Measurements from ENCODE around the gene NARF.
A peak's percentile ranks its signal among the peaks of the same experiment; 100 is the strongest.

Gene NARF

DNA sequence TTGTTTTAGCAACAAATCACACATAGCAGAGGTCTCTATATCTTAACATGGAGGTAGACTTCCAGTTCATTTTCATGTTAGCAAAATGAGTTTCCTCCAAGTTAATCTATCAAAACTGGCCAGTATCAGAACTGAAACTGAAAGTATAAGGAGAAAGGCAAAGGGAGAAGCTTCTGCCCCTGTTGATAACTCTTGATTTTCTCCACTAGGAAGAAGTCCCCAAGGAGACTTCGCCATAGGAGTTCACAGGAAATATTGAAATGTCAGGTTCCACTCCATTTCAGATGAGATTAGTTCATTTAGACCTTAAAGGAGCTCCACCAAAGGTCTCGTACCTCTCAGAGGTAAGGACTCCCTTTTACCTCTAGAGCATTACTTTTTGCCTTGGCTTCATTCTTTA is 39.0 kb upstream of the NARF start:
- H3K27ac ChIP-seq (ENCODE audit: low read depth, low read length) = no peak overlapping the region
- peaks cover 6% of the 10 kb centered on the region for H3K79me1 ChIP-seq (ENCODE audit: low read length)
- peaks cover 0 to 6% of the 10 kb centered on the region in 2 experiments for H3K36me3 ChIP-seq (ENCODE audit: control insufficient read depth in 1 of 2, insufficient read depth in 2 of 2, low read length in 2 of 2)
- H3K9me3 ChIP-seq (ENCODE audit: insufficient read depth, low read depth, low read length) = peaks cover 5% of the 10 kb centered on the region
- H3K79me2 ChIP-seq (ENCODE audit: control insufficient read depth, insufficient read depth, low read length, poor library complexity) = peaks cover 3% of the 10 kb centered on the region
- peaks cover 3 to 4% of the 10 kb centered on the region in 2 experiments for H3K4me1 ChIP-seq (ENCODE audit: control insufficient read depth in 1 of 2, insufficient read depth in 2 of 2, low read length in 2 of 2)
- H3K14ac ChIP-seq (ENCODE audit: low read length) = no peak overlapping the region
- no peak overlapping the region for H3K9ac ChIP-seq (ENCODE audit: low read length)
- no peak overlapping the region for H3K4ac ChIP-seq (ENCODE audit: low read depth, low read length)
- H4K12ac ChIP-seq (ENCODE audit: low read depth, low read length) = no peak overlapping the region
- H2BK12ac ChIP-seq (ENCODE audit: low read length) = no peak overlapping the region
- no peak overlapping the region for H3K23ac ChIP-seq (ENCODE audit: low read length)
- H2AFZ ChIP-seq (ENCODE audit: insufficient read depth, low read length, poor library complexity) = no peak overlapping the region
- H4K8ac ChIP-seq (ENCODE audit: low read depth, low read length) = no peak overlapping the region
- no peak overlapping the region for H3K18ac ChIP-seq (ENCODE audit: low read length)
- WGBS (ENCODE audit: extremely low coverage, insufficient coverage, insufficient read length) = no CpG with 5 or more reads among the region's 2 CpGs
- DNase-seq = no peak
- H3K4me2 ChIP-seq (ENCODE audit: low read length) = no peak overlapping the region
- no peak overlapping the region for H3K4me3 ChIP-seq (ENCODE audit: low read depth, low read length)
- no peak overlapping the region for H2BK5ac ChIP-seq (ENCODE audit: low read depth, low read length, poor library complexity)
- no peaks in the 10 kb centered on the region for H3K27me3 ChIP-seq (ENCODE audit: insufficient read depth, low read length)
- H2BK120ac ChIP-seq (ENCODE audit: insufficient read depth, low read length, poor library complexity) = no peak overlapping the region
- no peak overlapping the region for H2AK5ac ChIP-seq (ENCODE audit: low read length)
- no peak overlapping the region for H4K91ac ChIP-seq (ENCODE audit: low read depth, low read length)

DNA sequence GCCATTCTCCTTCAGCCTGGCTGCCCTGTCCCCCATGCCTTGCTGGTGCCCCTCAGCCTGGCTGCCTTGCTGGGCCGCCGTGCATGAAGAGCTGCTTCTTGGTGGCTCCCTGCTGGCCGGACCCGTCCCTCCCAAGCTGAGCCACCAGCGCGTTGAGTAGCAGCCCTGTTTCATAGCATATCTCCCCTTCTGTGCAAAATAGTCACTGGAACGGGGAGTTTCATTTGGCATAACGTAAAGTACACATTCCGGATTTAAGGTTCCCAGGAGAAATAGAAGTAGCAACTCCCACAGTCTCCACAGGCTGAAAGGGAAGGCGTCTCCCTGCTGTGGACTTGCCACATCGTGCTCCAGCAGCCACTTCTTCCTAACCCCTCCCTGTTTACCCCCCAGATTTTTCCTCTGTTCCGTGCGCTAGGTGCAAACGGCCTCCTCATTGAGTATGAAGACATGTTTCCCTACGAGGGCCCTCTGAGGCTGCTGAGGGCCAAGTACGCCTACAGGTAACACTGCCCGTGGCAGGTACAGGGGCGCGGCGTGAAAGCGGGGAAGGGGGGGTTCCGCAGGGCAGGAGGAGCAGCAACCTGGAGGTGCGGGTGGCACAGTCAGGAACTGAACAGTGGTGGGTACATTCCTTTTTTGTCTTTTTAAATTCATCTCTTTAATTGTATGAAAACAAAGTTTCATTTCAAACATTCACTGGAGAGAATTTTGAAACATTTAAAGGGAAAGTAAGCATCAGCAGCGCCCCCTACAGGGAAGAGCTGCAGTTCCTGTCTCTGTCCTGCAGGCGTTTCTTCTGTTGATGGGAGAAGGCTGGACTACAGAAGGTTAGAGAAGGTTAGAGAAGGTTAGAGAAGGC is 34.3 kb upstream of the NARF start:
- peak; percentile 36 to 64 for DNase-seq
- Histone ChIP-seq H2AFZ (ENCODE audit: insufficient read depth, low read length, poor library complexity) (no peak overlapping the region), H3K36me3 (ENCODE audit: control insufficient read depth in 1 of 2, insufficient read depth in 2 of 2, low read length in 2 of 2) (peaks cover 0 to 6% of the 10 kb centered on the region in 2 experiments), H2BK12ac (ENCODE audit: low read length) (no peak overlapping the region), H3K4me2 (ENCODE audit: low read length) (no peak overlapping the region), H4K8ac (ENCODE audit: low read depth, low read length) (no peak overlapping the region), H3K27me3 (ENCODE audit: insufficient read depth, low read length) (no peaks in the 10 kb centered on the region), H2BK120ac (ENCODE audit: insufficient read depth, low read length, poor library complexity) (no peak overlapping the region), H3K9me3 (ENCODE audit: insufficient read depth, low read depth, low read length) (peaks cover 5% of the 10 kb centered on the region), H4K91ac (ENCODE audit: low read depth, low read length) (no peak overlapping the region), H3K4me1 (ENCODE audit: control insufficient read depth in 1 of 2, insufficient read depth in 2 of 2, low read length in 2 of 2) (no peaks in the 10 kb centered on the region), H3K23ac (ENCODE audit: low read length) (no peak overlapping the region), H3K79me1 (ENCODE audit: low read length) (no peaks in the 10 kb centered on the region), H4K12ac (ENCODE audit: low read depth, low read length) (no peak overlapping the region), H3K4me3 (ENCODE audit: low read depth, low read length) (no peak overlapping the region), H3K18ac (ENCODE audit: low read length) (no peak overlapping the region), H2AK5ac (ENCODE audit: low read length) (no peak overlapping the region), H3K27ac (ENCODE audit: low read depth, low read length) (no peak overlapping the region), H3K14ac (ENCODE audit: low read length) (no peak overlapping the region), H3K9ac (ENCODE audit: low read length) (no peak overlapping the region), H3K79me2 (ENCODE audit: control insufficient read depth, insufficient read depth, low read length, poor library complexity) (no peaks in the 10 kb centered on the region), H2BK5ac (ENCODE audit: low read depth, low read length, poor library complexity) (no peak overlapping the region), H3K4ac (ENCODE audit: low read depth, low read length) (no peak overlapping the region)
- WGBS (ENCODE audit: extremely low coverage, insufficient coverage, insufficient read length) = no CpG with 5 or more reads among the region's 25 CpGs

GRCh38 chr17:82424863-82425159 is 33.7 kb upstream of the NARF start:
- H2AK5ac ChIP-seq (ENCODE audit: low read length) = no peak overlapping the region
- H3K27me3 ChIP-seq (ENCODE audit: insufficient read depth, low read length) = no peaks in the 10 kb centered on the region
- no peak overlapping the region for H2BK5ac ChIP-seq (ENCODE audit: low read depth, low read length, poor library complexity)
- H3K23ac ChIP-seq (ENCODE audit: low read length) = no peak overlapping the region
- no peaks in the 10 kb centered on the region for H3K79me2 ChIP-seq (ENCODE audit: control insufficient read depth, insufficient read depth, low read length, poor library complexity)
- DNase-seq = no peak
- peaks cover 0 to 6% of the 10 kb centered on the region in 2 experiments for H3K36me3 ChIP-seq (ENCODE audit: control insufficient read depth in 1 of 2, insufficient read depth in 2 of 2, low read length in 2 of 2)
- no peak overlapping the region for H3K4me2 ChIP-seq (ENCODE audit: low read length)
- no peak overlapping the region for H3K18ac ChIP-seq (ENCODE audit: low read length)
- no peak overlapping the region for H3K9ac ChIP-seq (ENCODE audit: low read length)
- no peak overlapping the region for H3K4me3 ChIP-seq (ENCODE audit: low read depth, low read length)
- no peak overlapping the region for H4K91ac ChIP-seq (ENCODE audit: low read depth, low read length)
- H4K8ac ChIP-seq (ENCODE audit: low read depth, low read length) = no peak overlapping the region
- H2AFZ ChIP-seq (ENCODE audit: insufficient read depth, low read length, poor library complexity) = no peak overlapping the region
- H2BK120ac ChIP-seq (ENCODE audit: insufficient read depth, low read length, poor library complexity) = no peak overlapping the region
- no peak overlapping the region for H3K14ac ChIP-seq (ENCODE audit: low read length)
- H3K9me3 ChIP-seq (ENCODE audit: insufficient read depth, low read depth, low read length) = peaks cover 5% of the 10 kb centered on the region
- H3K4me1 ChIP-seq (ENCODE audit: control insufficient read depth in 1 of 2, insufficient read depth in 2 of 2, low read length in 2 of 2) = no peaks in the 10 kb centered on the region
- H3K4ac ChIP-seq (ENCODE audit: low read depth, low read length) = no peak overlapping the region
- no CpG with 5 or more reads among the region's 2 CpGs for WGBS (ENCODE audit: extremely low coverage, insufficient coverage, insufficient read length)
- H3K27ac ChIP-seq (ENCODE audit: low read depth, low read length) = no peak overlapping the region
- H2BK12ac ChIP-seq (ENCODE audit: low read length) = no peak overlapping the region
- no peak overlapping the region for H4K12ac ChIP-seq (ENCODE audit: low read depth, low read length)
- H3K79me1 ChIP-seq (ENCODE audit: low read length) = no peaks in the 10 kb centered on the region

- Histone ChIP-seq H3K4me2 (ENCODE audit: low read length) (no peak overlapping the region), H3K79me1 (ENCODE audit: low read length) (no peaks in the 10 kb centered on the region), H4K91ac (ENCODE audit: low read depth, low read length) (no peak overlapping the region), H3K9ac (ENCODE audit: low read length) (no peak overlapping the region), H3K4me3 (ENCODE audit: low read depth, low read length) (peak overlapping the region; percentile 2), H3K23ac (ENCODE audit: low read length) (no peak overlapping the region), H3K27me3 (ENCODE audit: insufficient read depth, low read length) (no peaks in the 10 kb centered on the region), H3K18ac (ENCODE audit: low read length) (no peak overlapping the region), H2BK5ac (ENCODE audit: low read depth, low read length, poor library complexity) (no peak overlapping the region), H3K36me3 (ENCODE audit: control insufficient read depth in 1 of 2, insufficient read depth in 2 of 2, low read length in 2 of 2) (no peaks in the 10 kb centered on the region), H4K12ac (ENCODE audit: low read depth, low read length) (no peak overlapping the region), H2BK12ac (ENCODE audit: low read length) (no peak overlapping the region), H3K4me1 (ENCODE audit: control insufficient read depth in 1 of 2, insufficient read depth in 2 of 2, low read length in 2 of 2) (no peaks in the 10 kb centered on the region), H2AK5ac (ENCODE audit: low read length) (no peak overlapping the region), H2BK120ac (ENCODE audit: insufficient read depth, low read length, poor library complexity) (no peak overlapping the region), H3K9me3 (ENCODE audit: insufficient read depth, low read depth, low read length) (peaks cover 4% of the 10 kb centered on the region), H3K27ac (ENCODE audit: low read depth, low read length) (no peak overlapping the region), H3K79me2 (ENCODE audit: control insufficient read depth, insufficient read depth, low read length, poor library complexity) (no peaks in the 10 kb centered on the region), H4K8ac (ENCODE audit: low read depth, low read length) (no peak overlapping the region), H2AFZ (ENCODE audit: insufficient read depth, low read length, poor library complexity) (no peak overlapping the region), H3K4ac (ENCODE audit: low read depth, low read length) (no peak overlapping the region), H3K14ac (ENCODE audit: low read length) (no peak overlapping the region)
- no CpG with 5 or more reads among the region's 3 CpGs for WGBS (ENCODE audit: extremely low coverage, insufficient coverage, insufficient read length)
- DNase-seq = no peak
Measured at GRCh38 chr17:82428546-82428945, 30.0 kb upstream of the NARF start.

Data from trophoblast cell (in vitro differentiated cells and primary cell).